Esophagus muscularis mucosa (tissue), 3 donors: ENCODE measurements around the gene KRCC1.
A peak's percentile ranks its signal among the peaks of the same experiment; 100 is the strongest.

Experiments
- CTCF ChIP-seq, 3 experiments: fragments of 200-600 bp in 2 of 3; fragments of 450-650 bp in 1 of 3; sonication (generic) in 2 of 3; IDR thresholded peaks; one replicate each; pipeline ENCODE4 v1.5.1; 2017 to 2019; ENCODE audit warnings: antibody characterized with exemption in 3 of 3, mild to moderate bottlenecking in 2 of 3, moderate library complexity in 1 of 3
- POLR2A ChIP-seq: fragments of 450-650 bp; IDR thresholded peaks from one replicate; pipeline ENCODE4 v1.6.1; 2017; ENCODE audit warnings: antibody characterized with exemption, moderate library complexity, mild to moderate bottlenecking, low read depth
- POLR2AphosphoS5 ChIP-seq, 2 donors: sonication (generic); formaldehyde crosslinking; IDR thresholded peaks; one replicate each; pipeline ENCODE4 v1.6.1; 2017; ENCODE audit warnings: antibody characterized with exemption in 2 of 2

- no peak for TF ChIP-seq CTCF (IDR thresholded peaks at IDR 0.05)
- TF ChIP-seq POLR2A, result no peak
- peak; percentile 24 to 51 for TF ChIP-seq POLR2AphosphoS5 (IDR thresholded peaks at IDR 0.05)
These were observed 12.0 kb upstream of the KRCC1 start, which contains the start of gene SMYD1 for GRCh38 chr2:88067598-88067997.
